ENCODE results near the gene MUL1.
"Not testable (repeated sequence)": the region's sequence is repeated elsewhere in the genome, so short reads cannot be mapped to it uniquely, and the experiment has no call there.

The MUL1 gene, protein sequence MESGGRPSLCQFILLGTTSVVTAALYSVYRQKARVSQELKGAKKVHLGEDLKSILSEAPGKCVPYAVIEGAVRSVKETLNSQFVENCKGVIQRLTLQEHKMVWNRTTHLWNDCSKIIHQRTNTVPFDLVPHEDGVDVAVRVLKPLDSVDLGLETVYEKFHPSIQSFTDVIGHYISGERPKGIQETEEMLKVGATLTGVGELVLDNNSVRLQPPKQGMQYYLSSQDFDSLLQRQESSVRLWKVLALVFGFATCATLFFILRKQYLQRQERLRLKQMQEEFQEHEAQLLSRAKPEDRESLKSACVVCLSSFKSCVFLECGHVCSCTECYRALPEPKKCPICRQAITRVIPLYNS

DNA sequence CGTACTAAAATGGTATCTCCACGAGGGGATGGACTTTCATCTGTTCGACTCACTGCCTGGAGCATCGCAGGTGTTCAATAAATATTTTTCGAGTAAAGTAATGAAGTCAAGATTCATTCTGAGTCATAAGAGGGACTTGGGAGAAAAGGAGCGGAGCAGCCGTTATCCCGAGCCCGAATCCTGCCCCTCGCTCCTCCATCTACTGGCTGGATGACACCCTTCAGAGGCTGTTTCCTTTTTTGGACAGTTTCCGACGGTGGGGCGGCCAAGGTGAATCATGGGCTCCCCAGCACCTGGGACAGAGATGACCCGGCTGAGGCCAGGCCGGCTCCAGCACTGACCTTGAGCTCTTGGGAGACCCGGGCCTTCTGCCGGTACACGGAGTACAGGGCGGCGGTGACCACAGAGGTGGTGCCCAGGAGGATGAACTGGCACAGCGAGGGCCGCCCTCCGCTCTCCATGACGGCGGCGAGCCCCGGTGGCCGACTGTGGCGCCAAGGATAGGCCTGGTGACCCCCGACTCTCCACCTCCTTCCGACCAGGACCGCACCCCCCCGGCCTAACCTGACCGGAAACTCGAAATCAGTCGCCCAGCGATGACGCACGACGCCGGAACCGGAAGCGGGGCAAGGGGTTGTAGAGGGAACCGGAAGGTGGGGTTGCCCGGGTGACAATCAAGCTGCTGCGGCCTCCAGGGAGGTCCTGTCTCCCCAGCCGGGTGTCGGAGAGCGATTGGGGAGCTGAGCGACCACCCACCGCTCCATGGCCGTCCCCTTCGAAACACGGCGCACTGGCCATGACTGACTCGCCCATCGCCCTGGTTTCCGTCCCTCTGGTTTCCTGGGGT is at the start of gene MUL1:
Gene MUL1, minus strand, starts transcription at position 588 of the 847 bp plus-strand sequence. Its CDS starts 127 bp downstream, at position 461.
- peak; percentile 93 for DNase-seq

DNA sequence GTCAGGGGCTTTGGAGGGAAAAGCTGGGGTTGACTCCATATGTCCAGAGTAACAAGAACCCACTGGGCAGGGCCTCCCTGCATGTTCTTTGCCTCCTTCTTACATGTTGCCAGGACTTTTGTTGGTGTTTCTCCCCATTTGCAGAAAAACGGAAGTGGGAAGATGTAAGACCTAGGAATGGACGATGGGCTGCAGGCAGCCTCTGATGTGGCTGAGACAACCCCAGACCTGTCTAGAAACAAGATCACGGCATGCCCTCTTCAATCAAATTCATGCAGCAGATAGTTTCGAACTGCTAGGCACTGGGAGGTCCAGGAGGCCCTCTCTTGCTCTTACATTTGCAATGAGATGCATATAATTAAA is 47.8 kb upstream of the MUL1 start:
- DNase-seq: no peak

DNA sequence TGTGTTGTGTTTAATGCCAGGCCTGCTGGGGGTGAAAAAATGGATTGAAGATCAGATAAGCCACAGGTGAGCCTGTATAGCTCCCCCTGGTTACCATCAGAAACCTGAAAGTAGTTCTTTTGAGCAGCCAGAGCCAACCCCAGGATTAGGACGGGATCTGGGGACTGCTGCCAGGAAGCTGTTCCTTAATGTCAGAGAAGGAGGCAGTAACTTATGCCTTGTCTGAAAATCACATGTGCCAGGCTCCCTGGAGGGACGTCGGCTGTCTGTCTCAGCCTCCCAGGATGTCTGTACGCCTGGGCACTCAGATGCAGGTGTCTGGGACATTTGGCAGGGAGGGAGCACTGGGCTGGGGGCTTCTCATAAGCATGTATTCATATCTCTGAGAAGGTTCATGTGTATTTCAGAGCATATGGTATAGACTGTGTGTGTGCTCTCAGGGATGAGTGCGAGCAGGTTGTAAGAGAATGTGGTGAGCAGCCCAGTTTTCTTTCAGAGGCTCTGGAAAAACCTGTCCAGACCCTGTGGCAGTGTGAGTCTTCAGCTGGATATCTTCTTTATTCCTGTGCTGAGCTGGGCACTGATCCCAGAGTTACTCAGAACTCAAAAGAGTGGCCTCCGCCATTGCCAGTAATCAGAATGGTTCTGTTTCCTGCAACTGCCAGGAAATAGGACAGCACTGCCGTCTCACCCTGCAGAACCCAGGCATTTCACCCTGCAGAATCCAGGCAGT is 47.2 kb upstream of the MUL1 start:
- no peak for DNase-seq

DNA sequence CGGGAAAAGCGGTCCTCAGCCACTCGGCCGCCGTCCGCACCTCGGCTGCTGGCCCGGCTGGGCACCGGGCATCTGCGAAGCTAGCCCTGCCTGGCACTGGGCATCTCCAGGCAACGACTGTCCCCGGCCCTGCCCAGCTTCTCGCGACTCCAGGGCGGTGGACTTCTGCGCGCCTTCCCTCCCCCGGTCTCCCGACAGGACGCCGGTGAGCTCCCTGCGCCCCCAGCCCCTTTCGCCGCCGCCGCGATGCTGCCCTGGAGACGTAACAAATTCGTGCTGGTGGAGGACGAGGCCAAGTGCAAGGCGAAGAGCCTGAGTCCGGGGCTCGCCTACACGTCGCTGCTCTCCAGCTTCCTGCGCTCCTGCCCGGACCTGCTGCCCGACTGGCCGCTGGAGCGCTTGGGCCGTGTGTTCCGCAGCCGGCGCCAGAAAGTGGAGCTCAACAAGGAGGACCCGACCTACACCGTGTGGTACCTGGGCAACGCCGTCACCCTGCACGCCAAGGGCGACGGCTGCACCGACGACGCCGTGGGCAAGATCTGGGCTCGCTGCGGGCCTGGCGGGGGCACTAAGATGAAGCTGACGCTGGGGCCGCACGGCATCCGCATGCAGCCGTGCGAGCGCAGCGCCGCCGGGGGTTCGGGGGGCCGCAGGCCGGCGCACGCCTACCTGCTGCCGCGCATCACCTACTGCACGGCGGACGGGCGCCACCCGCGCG is 44.9 kb upstream of the MUL1 start:
- DNase-seq: no peak

DNA sequence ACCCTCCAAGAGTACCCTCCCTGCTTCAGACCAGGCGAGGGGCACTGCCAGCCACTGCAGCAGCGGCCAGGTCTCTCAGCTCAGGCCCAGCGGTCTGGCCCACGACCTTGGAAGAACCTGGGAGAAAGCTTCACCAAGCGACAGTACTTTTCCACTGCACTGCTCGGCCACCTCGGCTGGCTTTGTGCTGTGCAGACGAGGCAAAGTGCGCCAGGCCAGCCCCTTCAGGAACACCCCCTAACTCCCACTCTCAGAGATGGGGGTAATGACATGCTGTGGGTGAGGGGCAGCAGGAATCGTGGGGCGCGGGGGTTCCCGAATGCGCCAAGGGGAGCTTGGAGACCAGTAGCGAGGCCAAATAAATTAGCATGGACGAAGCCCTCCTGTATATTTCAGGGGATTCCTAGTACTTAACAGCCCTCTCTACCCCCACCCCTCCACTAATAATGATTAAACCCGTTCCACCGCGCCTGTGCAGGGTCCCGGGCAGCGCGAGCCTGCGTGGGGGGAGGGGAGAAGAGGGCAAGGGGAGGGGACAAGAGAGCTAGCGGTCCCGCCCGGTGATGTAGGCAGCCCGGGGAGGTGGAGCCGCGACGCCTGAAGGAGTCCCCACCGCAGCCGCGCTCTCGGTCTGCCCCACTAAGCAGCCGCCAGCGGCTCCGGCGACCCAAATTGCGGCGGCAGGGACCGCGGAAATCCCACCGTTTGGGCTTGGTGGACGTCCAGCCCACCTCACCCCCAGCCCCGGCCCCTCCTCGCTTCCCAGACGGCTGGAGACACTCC is 44.2 kb upstream of the MUL1 start, which contains the start of gene FAM43B:
Gene FAM43B, plus strand, starts transcription at position 629 of the 783 bp plus-strand sequence. CDS start 401 bp downstream, outside the sequence.
- no peak for DNase-seq

DNA sequence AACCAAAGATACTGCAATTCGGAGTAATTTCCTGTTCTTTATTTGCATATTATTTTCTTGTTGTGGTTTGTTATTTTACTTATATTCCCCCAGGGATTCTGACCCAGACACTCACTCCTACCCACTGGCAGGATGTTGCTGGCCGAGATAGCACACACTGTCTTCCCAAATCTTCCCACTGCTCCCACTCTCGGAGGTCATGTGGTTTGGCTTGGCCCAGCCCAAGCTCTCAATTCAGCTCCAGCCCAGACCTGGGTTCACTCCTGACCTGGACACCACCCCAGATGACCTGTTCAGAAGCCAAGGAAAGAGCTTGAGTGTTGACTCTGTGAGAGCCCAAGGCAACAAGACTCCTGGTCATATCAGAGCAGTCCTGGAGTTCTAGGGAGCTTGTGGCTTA is 43.2 kb upstream of the MUL1 start:
- DNase-seq: no peak

DNA sequence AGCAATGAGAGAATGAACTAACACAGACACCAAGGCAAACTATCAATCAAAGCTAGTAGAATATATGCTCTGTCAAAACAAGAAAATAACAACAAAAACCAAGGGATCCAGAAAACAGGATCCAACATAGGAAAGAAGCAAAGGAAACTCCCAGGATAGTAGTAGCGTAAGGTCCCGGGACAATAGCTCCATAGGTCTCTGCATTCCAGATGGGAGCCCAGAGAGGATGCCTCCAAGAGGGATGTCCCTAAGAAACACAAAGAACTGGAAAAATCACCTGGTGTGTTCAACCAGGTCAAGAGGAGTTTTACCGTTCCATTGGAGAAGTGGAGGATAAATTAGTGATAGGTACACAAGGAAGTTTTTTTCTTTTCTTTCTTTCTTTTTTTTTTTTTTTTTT is 38.7 kb upstream of the MUL1 start:
- DNase-seq: no peak

DNA sequence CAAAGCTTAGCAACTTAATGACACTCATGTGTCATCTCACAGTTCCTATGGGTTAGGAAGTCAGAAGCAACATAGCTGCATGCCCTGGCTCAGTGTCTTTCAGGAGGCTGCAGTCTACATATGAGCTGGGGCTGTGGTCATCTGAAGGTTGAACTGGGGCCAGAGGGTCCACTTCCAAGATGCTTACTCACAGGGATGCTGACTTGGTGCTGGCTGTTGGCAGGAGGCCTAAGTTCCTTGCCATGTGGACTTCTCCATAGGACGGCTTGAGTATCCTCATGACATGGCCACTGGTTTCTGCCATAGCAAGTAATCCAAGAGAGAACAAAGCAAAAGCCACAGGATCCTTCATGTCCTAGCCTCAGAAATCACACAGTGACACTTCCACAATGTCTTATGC is 32.3 kb upstream of the MUL1 start:
- no peak for DNase-seq

DNA sequence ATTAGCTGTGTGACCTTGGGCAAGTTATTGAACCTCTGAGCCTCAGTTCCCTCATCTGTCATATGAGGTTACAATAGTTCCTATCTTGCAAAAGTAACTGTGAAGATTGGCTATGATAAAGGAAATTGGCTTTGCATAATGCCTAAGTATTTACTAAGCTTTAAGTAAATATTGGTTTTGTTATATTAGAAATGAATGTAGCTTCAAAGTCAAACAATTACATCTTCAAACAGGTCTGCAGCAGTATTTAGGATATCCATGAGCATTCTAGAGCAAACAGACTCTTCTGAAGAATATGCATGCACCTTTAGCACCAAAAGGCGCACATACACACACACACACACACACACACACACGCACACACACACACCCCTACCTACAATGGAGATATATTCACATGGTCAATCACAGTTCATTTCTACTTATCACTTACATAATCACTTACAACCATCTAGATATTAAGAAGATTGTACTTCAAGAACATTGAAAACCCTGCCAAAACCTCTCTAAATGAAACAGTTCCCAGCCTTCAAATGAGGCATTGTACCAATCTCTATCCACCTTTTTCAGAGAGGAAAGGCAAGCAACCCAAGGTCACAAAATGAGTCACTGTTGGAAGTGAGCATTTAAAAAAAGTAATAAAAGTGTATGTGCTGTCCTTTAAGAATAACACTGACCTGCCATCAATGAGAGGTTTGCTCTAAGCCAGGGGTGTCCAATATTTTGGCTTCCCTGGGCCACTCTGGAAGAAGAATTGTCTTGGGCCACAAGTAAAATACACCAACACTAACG is 31.0 kb upstream of the MUL1 start:
- no peak for DNase-seq

DNA sequence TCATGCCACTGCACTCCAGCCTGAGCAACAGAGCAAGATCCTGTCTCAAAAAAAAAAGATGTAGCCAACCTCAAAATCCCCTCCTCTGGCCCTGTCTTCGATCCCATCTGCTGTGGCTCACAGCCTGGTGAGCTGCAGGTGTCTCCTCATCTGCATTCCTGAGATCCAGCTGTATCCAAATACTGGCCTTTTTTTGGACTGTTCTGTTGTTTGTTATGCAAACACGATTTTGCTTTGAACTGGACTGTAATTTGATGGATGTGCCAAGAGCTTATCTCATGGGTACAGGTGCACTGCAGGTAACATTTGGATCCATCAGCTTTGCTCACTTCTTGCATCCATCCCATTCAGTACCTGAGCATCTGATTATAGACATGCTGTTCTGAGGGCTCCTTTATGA is 30.3 kb upstream of the MUL1 start:
- no peak for DNase-seq

DNA sequence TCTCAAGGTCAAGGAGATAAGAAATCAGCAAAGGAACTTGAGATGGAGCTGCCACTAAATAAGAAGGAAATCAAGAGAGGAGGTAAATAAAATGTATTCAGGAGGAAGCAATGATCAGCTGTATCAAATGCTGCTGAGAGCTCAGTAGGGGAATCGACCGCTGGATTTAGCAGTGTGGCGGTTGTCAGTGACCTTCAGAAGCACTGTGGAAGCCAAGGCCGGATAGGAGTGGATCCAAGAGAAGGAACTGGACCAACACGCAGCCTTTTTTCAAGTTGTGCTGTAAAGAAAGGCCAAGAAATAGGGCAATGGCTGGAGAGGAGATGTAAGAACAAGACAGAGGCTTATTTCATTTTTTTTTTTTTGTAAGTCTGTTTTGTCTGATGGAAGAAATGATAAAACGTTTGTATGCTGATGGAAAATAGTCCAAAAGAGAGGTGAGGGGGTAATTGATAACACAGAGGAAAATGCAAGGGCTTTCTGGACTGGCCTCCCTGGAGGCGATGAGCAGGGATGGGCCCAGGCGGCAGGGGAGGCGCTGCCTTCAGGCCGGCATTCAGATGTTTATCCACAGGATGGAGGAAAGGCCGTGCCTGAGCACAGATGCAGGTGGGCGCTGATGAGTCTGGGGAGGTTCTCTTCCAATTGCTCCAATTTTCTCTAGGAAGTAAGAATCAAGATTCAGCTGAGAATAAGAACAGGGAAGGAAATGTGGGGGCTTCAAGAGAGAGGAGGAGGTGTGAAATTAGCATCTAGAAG is 26.9 kb upstream of the MUL1 start:
- no peak for DNase-seq

DNA sequence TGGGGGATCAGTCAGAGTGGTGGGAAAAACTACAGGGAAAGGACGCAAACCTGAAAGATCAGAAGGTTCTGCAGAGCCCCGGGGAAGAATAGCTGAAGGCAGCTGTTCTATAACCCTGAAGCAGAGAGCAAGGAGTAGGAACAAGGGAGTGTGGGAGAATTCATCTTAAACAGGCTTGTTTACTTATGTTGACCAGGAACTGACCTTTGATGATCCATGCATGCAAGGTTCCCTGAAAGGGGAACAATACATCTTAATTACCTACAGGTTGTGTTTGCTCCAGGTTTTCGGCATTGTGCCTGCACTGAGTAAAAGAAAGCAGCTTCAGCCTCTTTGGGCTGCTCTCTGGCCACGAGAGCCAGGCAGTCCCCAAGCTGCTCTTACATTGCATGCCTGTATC is 25.7 kb upstream of the MUL1 start:
- DNase-seq: no peak

DNA sequence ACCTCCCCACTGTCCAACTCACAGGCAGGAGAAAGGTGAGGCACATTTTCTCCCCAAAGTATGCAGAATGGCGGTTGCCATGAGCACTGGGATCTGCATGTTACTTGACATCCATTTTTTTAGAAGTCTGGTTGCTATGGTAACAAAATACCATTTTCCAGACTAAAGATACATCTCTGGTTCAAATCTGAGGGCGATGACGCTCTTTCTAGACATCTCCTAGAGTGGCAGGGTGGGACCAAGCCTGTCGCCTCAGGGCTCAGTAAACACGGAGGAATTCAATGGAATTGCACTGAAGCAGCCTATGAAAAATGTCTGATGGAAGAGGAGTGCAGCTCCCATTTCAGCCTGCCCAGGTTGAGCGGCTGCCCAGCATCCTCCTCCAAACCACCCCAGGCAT is 22.9 kb upstream of the MUL1 start:
- DNase-seq: no peak

DNA sequence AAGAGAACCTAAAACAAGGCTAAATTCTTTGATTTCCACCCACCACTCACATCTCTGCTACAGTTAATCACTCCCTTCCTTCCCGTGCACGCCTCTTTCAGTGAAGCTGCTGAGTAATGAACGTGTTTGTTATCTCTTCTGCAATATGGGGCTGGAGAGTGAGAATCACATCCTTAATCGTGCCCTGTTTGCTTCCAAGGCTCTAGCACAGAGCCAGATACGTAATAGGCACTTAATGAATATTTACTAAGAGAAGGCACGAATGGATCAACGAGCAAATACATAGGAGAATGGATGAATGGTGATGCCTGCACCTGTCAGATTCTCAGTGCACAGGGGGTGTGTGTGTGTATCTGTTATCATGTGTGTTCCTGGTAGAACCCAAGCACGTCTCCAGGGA is 22.4 kb upstream of the MUL1 start:
- DNase-seq: no peak

DNA sequence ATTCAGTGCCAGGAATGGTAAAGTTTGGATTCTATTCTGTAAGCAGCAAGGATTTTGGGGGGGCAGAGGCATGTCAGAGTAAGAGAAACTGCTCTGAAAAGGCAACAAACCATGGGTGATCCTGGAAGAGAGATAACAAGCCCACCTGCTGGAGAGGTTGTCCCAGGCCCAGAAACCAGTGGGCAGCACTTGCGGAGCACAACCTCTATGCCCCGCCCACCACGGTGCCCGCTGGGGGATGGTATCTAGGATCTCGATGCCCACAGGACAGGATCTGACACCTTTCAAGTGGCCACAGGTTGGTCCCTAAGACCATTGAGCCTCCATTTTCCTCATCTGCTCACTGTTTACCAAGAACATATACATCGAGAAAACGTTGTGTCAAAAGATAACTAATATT is 20.3 kb upstream of the MUL1 start:
- DNase-seq: no peak

DNA sequence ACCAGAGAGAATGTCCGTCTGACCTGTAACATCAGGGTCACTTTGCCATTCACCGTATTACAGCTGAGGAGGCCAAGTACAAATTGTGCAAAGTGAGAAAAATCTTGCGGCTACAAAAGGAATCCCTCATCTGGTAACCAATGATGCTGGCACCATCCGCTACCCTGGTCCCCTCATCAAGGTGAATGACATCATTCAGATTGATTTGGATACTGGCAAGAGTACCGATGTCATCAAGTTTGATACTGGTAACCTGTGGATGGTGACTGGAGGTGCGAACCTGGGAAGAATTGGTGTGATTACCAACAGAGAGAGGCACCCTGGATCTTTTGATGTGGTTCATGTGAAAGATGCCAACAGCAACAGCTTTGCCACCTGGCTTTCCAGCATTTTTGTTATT is 18.3 kb upstream of the MUL1 start:
- DNase-seq: no peak

DNA sequence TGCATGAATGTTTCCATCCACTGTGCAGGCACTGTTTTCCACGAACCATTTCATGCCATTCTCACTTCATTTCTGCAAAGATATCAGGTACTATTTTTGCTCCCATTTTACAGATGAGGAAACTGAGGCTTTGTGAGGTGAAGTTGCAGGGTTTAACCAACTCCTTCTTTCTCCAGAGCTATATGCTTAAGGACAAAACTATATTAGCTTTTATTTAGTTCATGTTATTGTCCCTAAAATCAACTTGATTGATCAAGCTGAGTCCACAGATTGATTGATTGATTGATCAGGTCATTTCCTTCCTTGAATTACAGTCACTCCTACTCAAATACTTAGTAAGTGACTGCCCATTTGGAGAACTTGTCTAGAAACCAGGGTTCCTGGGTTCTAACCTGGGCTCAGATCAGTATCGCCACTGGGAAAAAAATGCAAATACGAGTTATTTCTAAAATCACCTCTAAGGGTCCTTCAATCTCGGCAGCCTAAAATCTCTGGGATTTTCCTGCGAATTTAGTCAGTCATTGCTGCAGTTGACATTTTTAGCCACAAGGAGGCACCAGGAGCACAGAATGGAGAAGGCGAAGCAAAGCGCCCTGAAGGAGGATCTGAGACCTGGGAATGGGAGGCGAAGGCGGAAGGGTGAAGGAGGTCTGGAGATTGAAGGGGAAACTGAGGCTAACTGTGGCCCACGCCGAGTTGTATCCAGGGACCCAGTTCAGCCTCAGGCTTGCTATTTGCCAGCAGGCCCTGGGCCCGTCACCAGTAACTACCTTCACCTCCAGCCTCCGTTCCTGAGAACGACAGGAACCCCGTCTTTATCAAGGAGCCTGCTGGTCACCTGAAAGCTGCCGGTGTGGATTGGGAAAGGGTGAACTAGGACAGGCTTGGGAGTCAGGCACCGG is 14.3 kb upstream of the MUL1 start:
- DNase-seq: peak; percentile 71

DNA sequence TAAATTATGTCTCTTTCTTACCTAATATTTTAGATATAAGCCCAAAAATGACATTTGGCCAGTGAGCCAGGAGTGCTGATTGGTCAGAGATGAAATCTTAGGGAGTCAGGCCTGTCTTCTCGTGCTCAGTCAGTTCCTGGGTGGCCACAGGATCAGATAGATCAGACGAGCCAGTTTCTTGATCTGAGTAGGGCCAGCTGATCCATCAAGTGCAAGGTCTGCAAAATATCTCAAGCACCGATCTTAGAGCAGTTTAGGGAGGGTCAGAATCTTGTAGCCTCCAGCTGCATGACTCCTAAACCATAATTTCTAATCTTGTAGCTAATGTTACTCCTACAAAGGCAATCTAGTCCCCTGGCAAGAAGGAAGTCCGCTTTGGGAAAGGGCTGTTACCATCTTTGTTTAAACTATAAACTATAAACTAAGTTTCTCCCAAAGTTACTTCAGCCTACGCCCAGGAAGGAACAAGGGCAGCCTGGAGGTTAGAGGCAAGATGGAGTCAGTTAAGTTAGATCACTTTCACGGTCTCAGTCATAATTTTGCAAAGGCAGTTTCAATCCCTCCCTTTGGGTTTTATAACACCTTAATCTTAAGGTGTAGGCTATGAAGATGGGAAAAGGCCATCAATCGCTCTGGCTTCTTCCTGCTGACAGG is 11.8 kb upstream of the MUL1 start:
- not testable (repeated sequence) for DNase-seq
